ENCODE data around the gene PDE8B.
A peak's percentile ranks its signal among the peaks of the same experiment; 100 is the strongest.

Gene PDE8B

DNA sequence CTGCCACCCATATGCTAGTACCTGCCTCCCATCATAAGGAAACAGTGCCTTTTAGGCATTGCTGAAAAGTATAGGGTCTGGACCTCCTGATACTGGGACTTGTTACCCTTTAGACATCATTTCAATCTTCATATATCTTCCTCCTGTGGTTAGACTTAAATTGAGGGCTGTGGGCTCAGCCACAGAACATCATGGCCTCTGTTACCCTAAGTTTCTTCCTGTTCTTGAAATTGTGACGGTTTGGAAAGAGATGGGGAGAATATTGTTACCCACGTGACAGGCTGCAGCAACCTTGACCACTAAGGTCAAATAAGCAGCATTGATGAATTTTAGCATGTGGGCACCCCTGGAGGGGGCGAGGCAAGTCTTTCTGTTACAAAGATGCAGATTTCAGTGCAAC, 87.7 kb downstream of the PDE8B start:
- no peak overlapping the region for H3K4me3 ChIP-seq (replicated peaks; ENCODE audit: low read depth, low read length)
- TF ChIP-seq, protein P1, sequence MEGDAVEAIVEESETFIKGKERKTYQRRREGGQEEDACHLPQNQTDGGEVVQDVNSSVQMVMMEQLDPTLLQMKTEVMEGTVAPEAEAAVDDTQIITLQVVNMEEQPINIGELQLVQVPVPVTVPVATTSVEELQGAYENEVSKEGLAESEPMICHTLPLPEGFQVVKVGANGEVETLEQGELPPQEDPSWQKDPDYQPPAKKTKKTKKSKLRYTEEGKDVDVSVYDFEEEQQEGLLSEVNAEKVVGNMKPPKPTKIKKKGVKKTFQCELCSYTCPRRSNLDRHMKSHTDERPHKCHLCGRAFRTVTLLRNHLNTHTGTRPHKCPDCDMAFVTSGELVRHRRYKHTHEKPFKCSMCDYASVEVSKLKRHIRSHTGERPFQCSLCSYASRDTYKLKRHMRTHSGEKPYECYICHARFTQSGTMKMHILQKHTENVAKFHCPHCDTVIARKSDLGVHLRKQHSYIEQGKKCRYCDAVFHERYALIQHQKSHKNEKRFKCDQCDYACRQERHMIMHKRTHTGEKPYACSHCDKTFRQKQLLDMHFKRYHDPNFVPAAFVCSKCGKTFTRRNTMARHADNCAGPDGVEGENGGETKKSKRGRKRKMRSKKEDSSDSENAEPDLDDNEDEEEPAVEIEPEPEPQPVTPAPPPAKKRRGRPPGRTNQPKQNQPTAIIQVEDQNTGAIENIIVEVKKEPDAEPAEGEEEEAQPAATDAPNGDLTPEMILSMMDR (IDR thresholded peaks at IDR 0.05; ENCODE audit: low read depth, low read length, missing control alignments): no peak
- DNase-seq (ENCODE audit: extremely low read depth, low read depth): no peak

DNA sequence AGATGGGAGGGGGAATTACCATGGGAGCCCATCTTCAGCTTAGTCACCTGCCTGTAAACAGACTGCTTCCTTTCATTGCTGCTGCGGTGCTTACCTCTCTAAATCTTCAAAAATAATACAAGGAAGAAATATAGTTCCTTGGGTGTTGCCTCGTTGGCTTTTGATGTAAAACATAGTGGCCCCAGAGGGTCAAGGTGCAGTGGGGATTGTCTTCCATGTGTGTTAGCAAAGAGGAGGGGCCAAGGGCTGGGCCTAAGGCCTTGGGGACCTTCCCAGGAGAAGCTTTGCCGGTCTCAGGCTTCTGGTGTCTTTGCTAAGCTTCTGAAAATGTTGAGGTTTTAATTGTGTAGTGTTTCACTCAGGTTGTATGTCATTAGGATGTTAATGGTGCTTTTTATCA, 90.0 kb downstream of the PDE8B start:
- TF ChIP-seq, protein P1 (IDR thresholded peaks at IDR 0.05; ENCODE audit: low read depth, low read length, missing control alignments): no peak
- no peak for DNase-seq (ENCODE audit: extremely low read depth, low read depth)
- no peak overlapping the region for H3K4me3 ChIP-seq (replicated peaks; ENCODE audit: low read depth, low read length)

DNA sequence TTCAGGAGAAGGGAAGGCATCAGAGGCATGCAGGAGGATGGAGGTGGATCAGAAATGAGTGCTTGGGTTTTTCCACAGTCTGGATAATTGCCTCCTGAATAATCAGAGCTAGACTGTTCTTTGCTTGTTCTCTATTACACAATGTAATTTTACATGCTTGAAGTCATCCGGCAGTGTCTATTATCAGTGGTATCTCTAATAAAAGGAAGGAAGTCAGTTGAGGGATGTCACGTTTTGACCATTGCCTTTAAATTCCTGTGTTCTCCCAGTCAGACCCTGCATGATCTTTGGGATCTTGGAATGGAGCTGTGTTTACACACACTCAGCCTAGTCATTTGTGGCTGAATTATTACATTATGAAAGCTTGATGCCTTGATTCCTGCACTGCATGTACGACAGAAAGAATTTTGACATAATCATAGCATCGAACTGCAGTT, 91.0 kb downstream of the PDE8B start:
- H3K4me3 ChIP-seq (replicated peaks; ENCODE audit: low read depth, low read length): no peak overlapping the region

DNA sequence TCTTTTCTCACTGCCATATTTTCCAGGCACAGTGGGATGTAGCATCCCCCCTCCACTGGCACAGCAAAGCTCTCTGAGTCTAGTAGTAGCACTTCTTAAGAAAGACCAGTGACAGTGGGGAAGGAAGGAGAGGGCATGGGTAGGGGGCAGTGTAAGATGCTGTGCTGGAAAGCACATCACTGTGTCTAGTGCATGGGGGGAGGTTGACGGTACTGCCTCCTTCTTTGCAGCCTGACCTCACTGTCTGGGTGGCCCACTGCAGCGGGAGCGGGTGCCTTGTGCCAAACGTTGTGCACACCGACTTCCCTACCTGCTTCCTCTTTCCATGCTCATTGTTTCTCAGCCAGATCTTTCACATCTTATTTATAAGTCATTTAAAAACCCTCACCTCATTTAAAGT, 91.8 kb downstream of the PDE8B start:
- H3K4me3 ChIP-seq (replicated peaks; ENCODE audit: low read depth, low read length): no peak overlapping the region
- TF ChIP-seq, protein P1 (IDR thresholded peaks at IDR 0.05; ENCODE audit: low read depth, low read length, missing control alignments): no peak
- DNase-seq (ENCODE audit: extremely low read depth, low read depth): no peak

More for the DNA sequence above, 91.0 kb downstream of the PDE8B start:
- TF ChIP-seq, protein P1 (IDR thresholded peaks at IDR 0.05; ENCODE audit: low read depth, low read length, missing control alignments): no peak
- peak; percentile 59 for DNase-seq (ENCODE audit: extremely low read depth, low read depth)

DNA sequence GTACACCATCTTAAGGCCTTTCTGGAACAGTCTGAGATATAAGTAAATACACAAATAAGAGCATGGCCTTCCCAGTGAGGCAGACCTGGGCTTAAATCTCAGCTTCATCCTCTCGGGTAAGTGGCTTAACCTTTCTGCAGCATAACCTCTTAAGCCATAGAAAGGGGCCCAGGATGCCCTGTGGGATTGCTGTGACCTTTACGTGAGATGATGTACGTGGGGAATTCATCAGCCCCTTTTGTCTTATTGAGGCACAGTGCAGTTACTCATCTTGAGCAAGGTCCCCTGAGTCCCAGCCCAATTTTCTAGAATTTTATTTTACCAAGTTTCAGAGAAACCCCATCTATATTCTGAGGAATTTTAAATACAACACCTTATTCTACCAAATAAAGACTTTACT, 92.2 kb downstream of the PDE8B start:
- no peak overlapping the region for H3K4me3 ChIP-seq (replicated peaks; ENCODE audit: low read depth, low read length)
- DNase-seq (ENCODE audit: extremely low read depth, low read depth): no peak
- TF ChIP-seq, protein P1 (IDR thresholded peaks at IDR 0.05; ENCODE audit: low read depth, low read length, missing control alignments): no peak

DNA sequence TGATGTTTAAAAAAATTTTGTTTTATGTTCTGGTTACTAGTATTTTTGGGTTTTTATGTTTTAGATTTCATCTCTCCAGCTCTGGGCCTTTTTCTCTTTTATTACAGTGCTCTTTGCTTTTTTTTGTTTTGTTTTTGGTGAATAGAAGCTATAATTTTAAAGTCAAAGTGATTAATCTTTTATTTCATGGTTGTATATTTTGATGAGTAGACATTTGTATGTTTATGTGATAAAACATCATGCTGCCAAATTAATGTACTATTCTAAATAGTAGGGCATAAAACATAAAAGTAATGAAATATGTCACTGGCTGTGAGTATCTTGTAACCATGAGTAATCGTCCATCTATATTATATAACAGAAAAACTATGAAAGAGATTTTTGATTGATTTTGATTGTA, 93.9 kb downstream of the PDE8B start:
- TF ChIP-seq, protein P1 (IDR thresholded peaks at IDR 0.05; ENCODE audit: low read depth, low read length, missing control alignments): no peak
- H3K4me3 ChIP-seq (replicated peaks; ENCODE audit: low read depth, low read length): no peak overlapping the region
- DNase-seq (ENCODE audit: extremely low read depth, low read depth): no peak

DNA sequence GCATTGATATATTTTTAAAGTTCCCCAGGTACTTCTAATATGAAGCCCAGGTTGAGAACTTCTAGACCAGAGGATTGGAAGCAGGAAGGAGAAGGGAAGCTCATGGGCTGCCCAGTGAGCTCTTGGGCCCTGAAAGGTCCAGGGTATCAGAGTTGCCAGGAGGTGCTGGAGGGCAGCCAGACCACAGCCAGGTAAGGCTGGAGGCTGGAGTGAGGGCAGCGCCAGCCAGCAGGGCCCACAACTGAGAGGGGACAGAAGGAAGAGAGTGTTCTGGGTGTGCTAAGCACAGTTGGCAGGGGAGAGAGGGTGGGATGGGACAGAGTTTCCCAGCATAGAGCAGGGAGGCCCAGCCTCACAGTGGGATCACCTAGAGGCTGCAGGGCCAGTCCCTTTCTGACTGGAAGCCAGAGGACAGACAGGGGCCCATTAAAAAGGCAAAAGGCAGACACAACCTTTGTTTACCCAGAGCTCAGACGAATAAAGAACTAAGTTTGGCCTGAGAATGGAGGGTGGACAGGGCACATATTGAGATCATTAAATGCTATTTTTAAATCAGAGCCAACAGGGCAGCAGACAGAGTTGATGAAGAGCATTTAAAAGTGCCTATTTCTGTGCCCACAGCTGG, 94.9 kb downstream of the PDE8B start:
- TF ChIP-seq, protein P1 (IDR thresholded peaks at IDR 0.05; ENCODE audit: low read depth, low read length, missing control alignments): no peak
- H3K4me3 ChIP-seq (replicated peaks; ENCODE audit: low read depth, low read length): no peak overlapping the region
- DNase-seq (ENCODE audit: extremely low read depth, low read depth): no peak

Measured in HFF-Myc (cell line).